ENCODE measurements around the gene GIMAP2.
"Not testable (repeated sequence)": the region's sequence is repeated elsewhere in the genome, so short reads cannot be mapped to it uniquely, and the experiment has no call there.

The GIMAP2 gene

GRCh38 chr7:150685219-150686029 lies at the start of gene GIMAP2:
Gene GIMAP2 (plus strand): TSS chr7:150685706. CDS start chr7:150687060, 1,354 bp downstream.
- DNase-seq (ENCODE audit: low read depth) = no peak

GRCh38 chr7:150641854-150642253 lies 43.7 kb upstream of the GIMAP2 start:
- no peak for DNase-seq (ENCODE audit: low read depth)

GRCh38 chr7:150642926-150643325 lies 42.6 kb upstream of the GIMAP2 start:
- DNase-seq (ENCODE audit: low read depth) = no peak

- no peak for DNase-seq (ENCODE audit: low read depth)
These were observed 40.1 kb upstream of the GIMAP2 start for GRCh38 chr7:150645259-150646020.

GRCh38 chr7:150648353-150649079 lies 37.0 kb upstream of the GIMAP2 start:
- DNase-seq (ENCODE audit: low read depth) = no peak

GRCh38 chr7:150649080-150649385 lies 36.5 kb upstream of the GIMAP2 start:
- no peak for DNase-seq (ENCODE audit: low read depth)

GRCh38 chr7:150654692-150655091 lies 30.8 kb upstream of the GIMAP2 start:
- DNase-seq (ENCODE audit: low read depth) = no peak

GRCh38 chr7:150656047-150656446 lies 29.5 kb upstream of the GIMAP2 start:
- no peak for DNase-seq (ENCODE audit: low read depth)

- DNase-seq (ENCODE audit: low read depth) = no peak
These were observed 28.0 kb upstream of the GIMAP2 start for GRCh38 chr7:150657526-150657925.

- no peak for DNase-seq (ENCODE audit: low read depth)
These were observed 24.4 kb upstream of the GIMAP2 start for GRCh38 chr7:150660939-150661613.

- DNase-seq (ENCODE audit: low read depth) = not testable (repeated sequence)
These were observed 22.7 kb upstream of the GIMAP2 start for GRCh38 chr7:150662821-150663220.

GRCh38 chr7:150663802-150664494 lies 21.6 kb upstream of the GIMAP2 start:
- DNase-seq (ENCODE audit: low read depth) = no peak

GRCh38 chr7:150665089-150665748 lies 20.3 kb upstream of the GIMAP2 start:
- no peak for DNase-seq (ENCODE audit: low read depth)

GRCh38 chr7:150665896-150666295 lies 19.6 kb upstream of the GIMAP2 start:
- no peak for DNase-seq (ENCODE audit: low read depth)

GRCh38 chr7:150666412-150666811 lies 19.1 kb upstream of the GIMAP2 start:
- no peak for DNase-seq (ENCODE audit: low read depth)

- peak; percentile 44 for DNase-seq (ENCODE audit: low read depth)
These were observed 17.0 kb upstream of the GIMAP2 start for GRCh38 chr7:150668472-150668911.

- no peak for DNase-seq (ENCODE audit: low read depth)
These were observed 16.5 kb upstream of the GIMAP2 start for GRCh38 chr7:150668977-150669376.

GRCh38 chr7:150671798-150672585 lies 13.5 kb upstream of the GIMAP2 start:
- not testable (repeated sequence) for DNase-seq (ENCODE audit: low read depth)

- no peak for DNase-seq (ENCODE audit: low read depth)
These were observed 9.8 kb upstream of the GIMAP2 start for GRCh38 chr7:150675714-150676113.

- not testable (repeated sequence) for DNase-seq (ENCODE audit: low read depth)
These were observed 9.2 kb upstream of the GIMAP2 start for GRCh38 chr7:150676276-150676675.
